HG03175 (cell line): ENCODE results near the gene PRPS2.

Experiments used
- ATAC-seq: cut with Tn5 transposase; IDR thresholded peaks from one replicate; pipeline ENCODE4 v1.9.1; 2021; ENCODE audit warnings: mild to moderate bottlenecking, moderate library complexity; ENCODE audit not compliant: unreplicated experiment

Gene PRPS2

DNA sequence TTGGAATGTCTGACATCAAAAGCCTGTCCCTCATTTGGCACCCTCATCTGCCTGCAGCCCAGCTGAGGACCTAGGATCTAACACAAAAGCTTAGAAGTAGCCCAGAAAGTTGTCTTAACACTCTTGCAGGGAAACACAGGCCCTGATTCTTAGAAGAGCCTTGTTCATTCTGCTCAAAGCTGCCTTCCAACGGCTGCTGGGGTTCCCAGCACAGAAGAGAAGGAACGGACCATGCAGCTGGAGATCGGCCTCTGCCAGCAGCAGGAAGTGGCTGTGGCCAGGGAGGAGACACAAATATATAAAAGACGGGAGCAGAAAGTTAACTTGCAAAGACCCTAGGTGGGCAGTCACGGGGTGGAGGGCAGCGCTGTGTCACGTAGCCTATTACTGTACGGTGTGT lies 20.4 kb downstream of the PRPS2 start:
- no peak for ATAC-seq

DNA sequence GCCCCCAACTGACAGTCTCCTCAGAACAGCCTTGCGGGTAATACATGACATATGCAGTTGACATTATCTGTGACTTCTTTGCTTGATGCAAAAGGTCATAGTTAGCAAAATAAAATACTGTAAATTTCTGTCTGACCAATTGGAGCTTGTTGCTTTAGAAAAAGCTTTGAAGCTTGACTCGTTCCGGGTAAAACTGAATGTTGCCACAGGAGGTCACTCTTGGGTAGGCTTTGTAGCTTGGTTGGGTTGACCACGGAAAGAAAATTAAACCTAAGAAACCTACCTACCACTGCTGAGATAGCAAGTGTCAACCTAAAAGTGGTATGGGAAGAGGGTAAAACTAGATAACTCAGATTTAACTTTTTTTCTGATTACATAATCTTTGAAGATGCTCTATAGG lies 23.2 kb downstream of the PRPS2 start:
- peak; percentile 66 for ATAC-seq

DNA sequence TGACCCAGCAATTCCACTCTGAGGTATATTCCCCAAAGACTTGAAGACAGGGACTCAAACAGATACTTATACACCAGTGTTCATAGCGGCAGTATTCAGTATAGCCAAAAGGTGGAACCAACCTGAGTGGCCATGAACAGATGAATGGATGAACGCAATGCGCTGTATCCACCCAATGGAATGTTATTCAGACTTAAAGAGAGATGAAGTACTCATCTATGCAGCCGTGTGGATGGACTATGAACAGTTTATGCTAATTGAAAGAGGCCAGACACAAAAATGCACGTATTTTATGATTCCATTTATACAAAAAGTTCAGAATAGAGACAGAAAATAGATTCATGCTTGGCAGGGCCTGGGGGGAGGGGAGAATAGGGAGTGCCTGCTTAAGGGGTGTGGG lies 26.3 kb downstream of the PRPS2 start:
- ATAC-seq = no peak

DNA sequence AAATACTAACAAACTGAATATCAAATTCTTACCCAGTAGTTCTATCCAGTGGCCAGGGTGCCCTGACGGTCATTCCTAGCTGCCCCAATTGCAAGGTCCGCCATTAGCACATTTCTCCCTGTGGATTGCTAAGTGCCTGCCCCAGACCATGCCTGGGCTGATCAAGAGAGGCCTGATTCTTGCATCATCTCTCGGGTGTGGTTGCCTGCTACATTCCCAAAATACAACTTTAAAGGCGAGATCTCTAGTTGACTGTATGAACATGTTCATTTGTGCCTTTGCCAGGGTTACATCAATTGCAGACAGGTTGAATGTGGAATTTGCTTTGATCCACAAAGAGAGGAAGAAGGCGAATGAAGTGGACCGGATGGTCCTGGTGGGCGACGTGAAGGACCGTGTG lies 28.0 kb downstream of the PRPS2 start:
- ATAC-seq = no peak

DNA sequence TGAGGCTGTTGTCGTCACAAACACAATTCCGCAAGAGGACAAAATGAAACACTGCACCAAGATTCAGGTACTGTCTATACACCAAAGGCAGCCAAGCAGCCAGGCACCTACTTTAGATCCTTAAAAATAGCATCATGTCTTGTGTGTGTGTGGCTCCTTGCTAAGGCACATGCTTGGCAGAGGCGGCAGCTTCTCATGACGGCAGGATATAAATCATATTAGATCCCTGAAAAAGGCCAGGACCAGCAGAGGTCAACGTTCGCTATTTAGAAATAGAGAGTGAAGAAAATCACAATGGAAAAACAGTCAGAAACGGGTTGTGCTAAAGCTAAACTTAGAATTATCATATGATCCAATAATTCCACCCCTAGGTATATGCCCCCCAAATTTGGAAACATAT lies 29.5 kb downstream of the PRPS2 start:
- ATAC-seq = no peak

DNA sequence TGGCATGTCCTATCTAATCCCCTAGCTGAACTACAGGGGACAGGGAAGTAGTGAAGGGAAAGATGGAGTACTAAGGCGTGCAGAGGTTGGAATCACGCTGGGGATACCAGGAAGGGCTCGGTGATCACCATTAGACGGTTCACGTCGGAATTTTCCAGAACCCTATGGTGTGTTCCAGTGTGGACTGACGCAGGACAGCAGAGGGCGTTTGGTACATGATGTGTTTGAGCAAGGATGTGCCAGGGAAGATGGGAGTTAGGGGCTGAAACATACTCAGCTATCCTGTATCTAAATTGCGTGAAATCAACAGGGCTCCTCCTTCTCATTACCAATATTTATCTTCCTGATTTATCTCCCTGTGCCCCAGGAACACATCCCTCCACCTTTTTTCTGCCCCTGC lies 33.7 kb downstream of the PRPS2 start:
- no peak for ATAC-seq

DNA sequence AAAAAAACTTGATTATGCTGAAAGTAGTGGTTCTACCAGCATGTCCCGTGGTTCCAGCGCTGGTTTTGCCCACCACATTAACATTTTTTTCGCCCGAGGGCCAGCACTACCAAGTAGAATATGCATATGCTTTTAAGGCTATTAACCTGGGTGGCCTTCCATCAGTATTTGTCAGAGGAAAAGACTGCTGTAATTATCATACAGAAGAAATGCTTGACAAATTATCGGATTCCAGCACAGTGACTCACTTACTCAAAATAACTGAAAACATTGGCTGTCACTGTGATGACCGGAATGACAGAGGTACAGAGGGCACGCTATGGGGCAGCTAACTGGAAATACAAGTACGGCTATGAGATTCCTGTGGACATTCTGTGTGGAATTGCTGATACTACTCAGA lies 34.6 kb downstream of the PRPS2 start:
- no peak for ATAC-seq

DNA sequence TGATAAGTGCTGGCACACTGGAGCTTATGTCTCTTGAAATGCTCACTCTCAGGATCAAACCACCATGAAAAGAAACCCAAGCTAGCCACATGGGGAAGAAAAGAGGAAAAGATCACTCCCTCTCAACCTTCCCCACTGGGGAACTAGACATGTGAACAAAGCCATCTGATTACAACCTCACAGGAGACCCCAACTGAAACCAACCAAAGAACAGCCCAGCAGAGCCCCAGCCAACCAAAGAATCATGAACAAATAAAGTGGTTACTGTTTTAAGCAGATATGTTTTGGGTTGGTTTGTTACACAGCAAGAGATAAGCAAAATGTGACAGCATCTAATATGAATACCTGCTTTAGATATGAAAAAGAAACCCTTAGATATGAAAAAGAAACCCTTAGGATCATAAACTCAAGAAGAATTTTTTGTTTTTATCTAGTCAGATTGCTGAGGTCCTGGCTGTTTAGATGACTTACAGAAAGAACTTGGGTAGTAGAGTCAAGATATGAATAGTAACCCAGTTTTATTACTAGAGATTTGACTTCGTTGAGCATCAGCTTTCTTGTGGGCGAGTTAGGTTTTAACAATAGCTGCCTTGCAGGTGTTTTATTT lies 52.0 kb downstream of the PRPS2 start:
- ATAC-seq = no peak

DNA sequence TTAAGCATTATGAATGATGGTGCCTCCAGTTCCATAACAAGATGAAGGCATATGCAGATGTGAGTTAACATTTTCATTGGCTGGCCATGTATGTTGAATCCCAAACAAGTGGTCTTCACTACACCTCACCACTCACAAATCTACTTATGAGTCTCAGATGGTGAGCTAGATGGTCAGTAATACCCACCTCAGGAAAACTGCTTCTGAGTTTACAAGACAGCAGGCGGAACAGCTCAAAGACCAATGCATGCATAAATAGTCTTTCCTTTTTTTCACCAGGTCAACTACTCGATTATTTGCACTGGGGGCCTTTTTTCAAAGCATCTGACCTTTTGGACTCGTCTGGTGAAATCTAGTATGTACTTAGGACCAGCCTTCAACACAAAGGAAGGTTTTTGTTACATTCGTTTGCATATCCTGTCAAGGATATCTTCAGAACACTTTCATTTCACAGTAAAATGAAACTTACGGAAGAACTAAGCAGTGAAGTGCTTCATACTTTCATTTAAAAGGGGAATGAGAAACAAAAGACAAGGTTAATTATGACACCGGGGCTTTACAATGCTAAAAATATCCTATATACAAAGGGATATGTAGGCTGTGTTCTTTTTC lies 52.6 kb downstream of the PRPS2 start:
- peak; percentile 97 for ATAC-seq

DNA sequence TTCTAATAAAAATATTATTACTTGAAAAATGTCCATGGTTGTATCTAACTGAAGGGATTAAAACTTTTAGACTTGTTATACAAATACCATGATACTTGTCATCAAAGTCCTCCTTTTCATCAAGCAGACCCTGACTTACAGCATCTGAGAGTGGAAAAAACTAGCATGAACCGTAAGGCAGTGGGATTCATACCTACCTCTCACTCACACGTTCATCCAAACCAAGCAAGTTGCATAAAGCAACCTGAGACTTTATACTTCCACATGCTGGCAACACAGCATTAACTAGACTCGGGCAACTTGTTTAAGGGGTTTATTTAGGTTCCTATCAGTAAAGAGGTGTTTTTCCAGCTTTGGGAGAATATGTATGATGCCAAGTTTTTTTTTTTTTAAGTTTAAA lies 53.1 kb downstream of the PRPS2 start:
- peak; percentile 34 for ATAC-seq

DNA sequence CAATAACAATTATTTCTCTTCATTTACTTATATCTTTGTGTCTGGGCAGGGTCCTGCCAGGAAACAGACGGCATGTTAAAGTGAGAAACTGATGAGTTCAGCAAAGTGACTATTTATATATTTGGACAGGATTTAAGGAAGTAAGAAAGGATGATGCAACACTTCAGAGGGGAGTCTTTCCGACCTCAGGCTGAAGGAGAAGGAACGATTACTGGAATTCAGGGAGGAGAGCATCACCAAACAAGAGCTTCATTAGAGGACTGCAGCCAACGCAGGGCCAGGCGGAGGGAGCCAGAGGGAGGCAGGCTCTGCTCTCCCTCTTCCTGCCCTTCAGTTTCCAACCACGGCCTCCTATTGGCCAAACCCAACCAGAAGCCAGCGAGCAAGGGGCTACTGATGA lies 74.1 kb downstream of the PRPS2 start:
- no peak for ATAC-seq

DNA sequence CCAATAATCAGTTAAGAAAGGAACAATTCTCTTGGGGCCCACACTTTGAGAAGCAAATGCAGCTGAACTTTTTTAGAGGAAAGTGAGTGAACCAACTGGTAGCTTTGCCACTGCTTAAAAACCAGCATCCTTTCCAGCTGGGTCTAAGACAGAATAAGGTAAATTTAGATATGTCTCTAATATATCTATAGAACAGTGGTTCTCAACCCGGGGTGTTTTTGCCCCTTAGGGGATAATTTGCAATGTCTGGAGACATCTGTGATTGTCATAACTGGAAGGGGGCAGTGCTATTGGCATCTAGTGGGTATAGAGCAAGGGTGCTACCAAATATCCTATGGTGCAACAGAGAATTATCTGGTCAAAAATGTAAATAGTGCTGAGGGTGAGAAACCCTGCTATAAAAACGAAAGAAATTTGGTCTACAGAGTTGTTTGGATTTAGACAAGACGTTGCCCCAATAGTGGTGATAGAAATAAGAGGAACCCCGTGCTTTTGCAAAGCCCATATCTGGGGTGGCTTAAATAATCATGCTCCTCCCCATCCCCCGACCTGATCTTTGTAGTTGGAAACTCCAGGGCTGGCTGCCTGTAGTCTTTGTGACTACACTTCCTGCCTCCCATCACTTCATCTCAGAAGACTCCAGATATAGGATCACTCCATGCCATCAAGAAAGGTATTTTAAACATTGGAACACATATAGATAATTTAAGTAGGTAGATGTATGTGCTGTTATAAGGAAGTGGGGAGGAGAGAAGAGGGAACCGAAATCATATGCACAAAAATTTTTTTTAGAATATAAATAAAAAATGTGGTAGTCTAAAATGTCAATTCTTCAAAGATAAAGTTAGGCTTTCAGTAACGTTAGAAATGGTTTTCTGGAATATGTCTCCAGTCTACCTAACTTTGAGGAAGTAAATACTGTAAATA lies 75.5 kb downstream of the PRPS2 start, which contains the start of gene TLR7:
TLR7 (plus strand) TSS at position 622 of the 927 bp plus-strand sequence. CDS start 507 bp downstream, outside the sequence.
- ATAC-seq = peak; percentile 42

DNA sequence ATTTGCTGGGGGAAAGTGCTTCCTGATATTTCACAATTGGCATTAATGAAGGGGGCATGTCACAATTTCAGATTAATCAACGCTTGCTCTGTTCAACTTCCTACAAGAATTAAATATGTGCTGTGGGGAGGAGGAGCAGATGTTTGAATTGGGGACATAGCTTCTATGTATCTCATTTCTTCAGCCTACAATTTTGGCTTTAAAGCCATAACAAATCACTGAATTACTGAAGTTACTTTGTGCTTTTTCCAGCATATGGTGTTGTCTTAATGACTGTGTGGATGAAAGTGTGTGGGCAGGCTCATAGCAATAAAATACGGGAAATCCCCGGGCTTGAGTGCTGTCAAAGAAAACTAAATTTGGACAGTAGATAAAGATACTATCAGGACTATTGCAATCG lies 76.5 kb downstream of the PRPS2 start:
- no peak for ATAC-seq

DNA sequence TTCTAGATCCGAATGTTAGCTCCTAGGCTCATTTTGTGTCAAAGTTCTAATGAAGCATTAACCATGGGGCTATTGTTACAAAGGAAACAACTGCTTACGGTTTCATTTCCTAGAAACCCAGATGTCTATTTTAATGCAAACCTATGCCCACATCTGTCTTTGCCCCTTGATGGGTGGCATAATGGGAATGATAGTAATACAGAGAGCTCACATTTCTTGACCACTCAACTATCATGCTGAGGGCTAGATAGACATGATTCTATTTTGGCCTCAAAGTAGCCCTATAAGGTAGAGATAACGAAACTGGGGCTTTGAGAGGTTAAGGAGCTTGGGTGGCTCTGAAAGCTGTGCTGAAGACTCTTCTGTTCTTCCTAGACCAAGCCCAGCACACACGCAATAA lies 77.5 kb downstream of the PRPS2 start:
- ATAC-seq = peak; percentile 55

DNA sequence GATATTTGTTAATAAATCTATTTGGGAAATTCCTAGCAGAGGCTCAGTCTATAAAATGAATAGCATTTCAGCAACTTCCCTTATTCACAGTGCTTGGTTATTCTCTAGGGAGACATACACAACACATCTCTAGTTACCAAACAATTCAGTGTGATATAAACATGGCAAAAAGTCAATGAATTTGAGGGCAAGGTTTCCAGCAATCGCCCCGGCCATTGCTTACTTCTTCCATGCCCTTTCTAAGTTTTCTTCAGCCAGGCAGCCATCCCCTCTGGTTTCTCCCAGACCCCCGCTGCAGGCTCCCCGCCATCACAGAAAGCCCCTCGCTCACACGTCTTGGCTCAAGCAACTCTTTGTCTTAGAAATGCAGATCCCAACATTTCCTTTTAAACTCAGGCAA lies 80.0 kb downstream of the PRPS2 start:
- ATAC-seq = no peak

DNA sequence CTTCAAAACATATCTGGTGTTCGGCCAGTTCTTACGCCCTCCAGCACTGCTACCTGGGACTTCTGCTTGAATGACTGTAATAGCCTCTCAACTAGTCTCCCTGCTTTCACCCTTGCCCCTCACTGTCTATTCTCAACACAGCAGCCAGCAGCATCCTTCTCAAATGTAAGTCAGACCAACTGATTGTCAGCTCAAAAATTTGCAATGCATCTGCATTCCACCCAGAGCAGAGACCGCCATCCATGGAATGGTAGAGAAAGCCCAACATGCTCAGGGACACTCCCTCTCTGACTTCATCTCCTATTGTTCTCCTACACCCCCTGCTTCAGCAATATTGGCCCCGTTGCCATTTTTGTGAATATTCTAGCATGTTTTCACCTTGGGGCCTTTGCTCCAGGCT lies 81.5 kb downstream of the PRPS2 start:
- ATAC-seq = no peak
